ENCODE results near the gene SERPINA5.

DNA sequence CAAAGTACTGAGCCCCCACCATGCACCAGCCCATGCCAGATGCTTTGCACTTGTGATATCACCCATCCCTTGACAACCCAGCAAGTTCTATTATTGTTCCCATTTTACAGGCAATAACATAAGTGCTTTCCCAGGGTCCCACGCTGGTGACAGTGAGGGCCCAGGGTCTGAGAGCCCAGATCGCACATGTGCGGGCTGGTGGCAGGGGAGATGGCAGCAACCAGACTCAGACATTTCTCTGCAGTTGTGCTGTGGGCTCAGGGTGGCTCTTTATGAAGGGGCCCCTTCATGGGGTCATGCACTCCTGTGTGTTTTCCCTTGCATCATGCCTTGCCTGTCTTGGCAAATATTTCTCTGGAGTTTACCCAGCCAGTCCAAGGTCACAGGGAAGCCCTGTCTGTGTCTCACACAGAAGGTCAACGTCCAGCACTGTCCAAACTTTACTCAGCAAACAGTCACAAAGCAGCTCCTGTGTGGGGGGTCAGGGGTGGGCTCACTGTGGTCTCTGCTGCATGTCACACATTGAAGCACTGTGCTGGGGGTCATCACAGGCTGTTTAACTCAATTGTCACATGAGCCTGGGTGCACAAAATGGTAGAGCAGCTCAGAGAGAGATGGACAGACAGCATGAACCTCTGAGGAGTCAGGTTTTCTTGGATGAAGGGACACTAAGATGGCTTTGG is 12.7 kb downstream of the SERPINA5 start:
- no peak for TF ChIP-seq EZH2 (IDR thresholded peaks at IDR 0.05; ENCODE audit: low read length, missing control alignments)
- TF ChIP-seq, protein P1, sequence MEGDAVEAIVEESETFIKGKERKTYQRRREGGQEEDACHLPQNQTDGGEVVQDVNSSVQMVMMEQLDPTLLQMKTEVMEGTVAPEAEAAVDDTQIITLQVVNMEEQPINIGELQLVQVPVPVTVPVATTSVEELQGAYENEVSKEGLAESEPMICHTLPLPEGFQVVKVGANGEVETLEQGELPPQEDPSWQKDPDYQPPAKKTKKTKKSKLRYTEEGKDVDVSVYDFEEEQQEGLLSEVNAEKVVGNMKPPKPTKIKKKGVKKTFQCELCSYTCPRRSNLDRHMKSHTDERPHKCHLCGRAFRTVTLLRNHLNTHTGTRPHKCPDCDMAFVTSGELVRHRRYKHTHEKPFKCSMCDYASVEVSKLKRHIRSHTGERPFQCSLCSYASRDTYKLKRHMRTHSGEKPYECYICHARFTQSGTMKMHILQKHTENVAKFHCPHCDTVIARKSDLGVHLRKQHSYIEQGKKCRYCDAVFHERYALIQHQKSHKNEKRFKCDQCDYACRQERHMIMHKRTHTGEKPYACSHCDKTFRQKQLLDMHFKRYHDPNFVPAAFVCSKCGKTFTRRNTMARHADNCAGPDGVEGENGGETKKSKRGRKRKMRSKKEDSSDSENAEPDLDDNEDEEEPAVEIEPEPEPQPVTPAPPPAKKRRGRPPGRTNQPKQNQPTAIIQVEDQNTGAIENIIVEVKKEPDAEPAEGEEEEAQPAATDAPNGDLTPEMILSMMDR (conservative IDR thresholded peaks at IDR 0.05 in 1 of 2, IDR thresholded peaks at IDR 0.05 in 1 of 2; ENCODE audit: low read depth in 1 of 2, low read length in 2 of 2), result no peak

All from fibroblast of lung (primary cell).